Epithelial cell of proximal tubule (primary cell): Measurements from ENCODE around the gene TRIM62. TPM values are rescaled to one million over a fixed set of nuclear protein-coding genes. Genes with fewer than 3 reads are reported as not detected.
A peak's percentile ranks its signal among the peaks of the same experiment; 100 is the strongest.

ENCODE experiments used
- DNase-seq: peaks from one replicate; pipeline ENCODE4 v3.0.0-alpha.2; 2011; ENCODE audit warnings: low read depth
- H3K4me3 ChIP-seq: 2 replicates; pipeline ENCODE4 v1.5.1; 2011; ENCODE audit warnings: low read depth, mild to moderate bottlenecking, low read length
- total RNA-seq: library from RNA; depleted of rRNA; stranded (reverse); fragments of >200 nt; gene quantifications from 2 replicates; pipeline ENCODE4 v1.2.3, GENCODE V29; 2015
- TF ChIP-seq, protein P1 (sequence below): conservative IDR thresholded peaks from 2 replicates; pipeline ENCODE4 v1.5.1; 2012; ENCODE audit warnings: low read depth, mild to moderate bottlenecking, low read length

TRIM62 gene
- total RNA-seq, 1 donor from 2014 or later, result 1.4 TPM

DNA sequence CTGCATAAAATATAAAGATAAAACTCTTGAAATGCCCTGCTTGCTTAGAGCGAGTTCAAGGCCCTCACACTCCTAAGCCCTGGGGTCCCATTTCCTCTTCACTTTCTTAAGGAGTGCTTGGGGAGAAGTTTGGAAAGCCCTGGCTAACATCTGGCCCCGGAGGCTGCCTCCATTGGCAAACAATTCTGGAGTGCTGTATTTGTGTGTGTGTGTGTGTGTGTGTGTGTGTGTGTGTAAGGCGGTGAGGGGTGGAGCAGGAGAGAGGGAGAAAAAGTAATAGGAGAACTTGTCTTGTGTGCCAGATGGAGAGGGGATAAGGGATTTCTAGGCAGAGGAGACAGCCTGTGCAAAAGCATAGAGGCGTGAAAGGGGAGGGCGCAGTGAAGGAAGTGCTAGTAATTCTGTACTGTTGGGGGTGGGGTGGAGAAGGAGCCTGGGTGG lies 578 bp upstream of the TRIM62 start:
- H3K4me3 ChIP-seq, result peak overlapping the region; percentile 69
- no peak for DNase-seq

DNA sequence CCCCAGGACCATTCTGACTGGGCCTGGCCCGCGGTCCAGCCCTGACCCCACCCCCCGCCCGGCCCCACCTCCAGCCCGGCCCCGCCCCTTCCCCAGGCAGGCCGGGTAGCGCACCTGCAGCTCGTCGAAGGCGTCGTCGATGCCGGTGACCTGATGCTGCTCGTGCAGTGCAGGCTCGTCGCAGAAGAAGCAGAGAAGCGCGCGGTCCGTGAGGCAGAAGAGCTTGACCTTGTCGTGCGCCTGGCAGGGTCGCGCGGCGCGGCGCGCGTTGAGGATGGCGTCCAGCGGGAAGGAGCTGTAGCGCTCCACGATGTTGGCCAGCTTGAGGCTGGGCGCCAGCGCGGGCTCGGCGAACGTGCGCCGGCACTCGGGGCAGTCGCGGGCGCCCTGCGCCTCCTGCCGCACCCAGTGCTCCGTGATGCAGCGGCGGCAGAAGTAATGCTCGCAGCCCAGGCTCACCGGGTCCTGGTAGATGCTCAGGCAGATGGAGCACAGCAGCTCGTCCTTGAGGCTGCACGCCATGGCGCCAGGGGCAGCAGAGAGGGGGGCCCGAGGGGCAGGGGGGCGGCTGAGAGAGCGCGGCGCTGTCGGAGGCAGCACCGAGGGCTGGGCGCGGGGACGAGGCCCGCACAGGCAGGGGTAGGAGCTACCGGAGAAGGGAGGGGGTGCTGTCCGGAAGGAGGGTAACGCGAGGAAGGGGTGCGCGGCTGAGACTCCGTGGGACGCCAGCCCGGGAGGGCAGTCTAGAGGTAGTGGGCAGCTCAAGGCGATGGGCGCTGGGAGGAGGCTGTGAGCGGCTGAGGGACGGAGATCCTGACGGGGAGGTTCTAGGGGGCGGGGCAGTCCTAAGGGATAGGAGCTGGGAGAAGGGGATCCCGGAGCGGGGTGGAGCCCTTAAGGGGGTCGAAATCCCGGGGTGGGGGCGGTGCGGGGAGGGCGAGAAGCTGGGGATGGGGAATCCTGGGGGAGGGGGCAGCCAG lies 642 bp downstream of the TRIM62 start:
- TF ChIP-seq, protein P1, sequence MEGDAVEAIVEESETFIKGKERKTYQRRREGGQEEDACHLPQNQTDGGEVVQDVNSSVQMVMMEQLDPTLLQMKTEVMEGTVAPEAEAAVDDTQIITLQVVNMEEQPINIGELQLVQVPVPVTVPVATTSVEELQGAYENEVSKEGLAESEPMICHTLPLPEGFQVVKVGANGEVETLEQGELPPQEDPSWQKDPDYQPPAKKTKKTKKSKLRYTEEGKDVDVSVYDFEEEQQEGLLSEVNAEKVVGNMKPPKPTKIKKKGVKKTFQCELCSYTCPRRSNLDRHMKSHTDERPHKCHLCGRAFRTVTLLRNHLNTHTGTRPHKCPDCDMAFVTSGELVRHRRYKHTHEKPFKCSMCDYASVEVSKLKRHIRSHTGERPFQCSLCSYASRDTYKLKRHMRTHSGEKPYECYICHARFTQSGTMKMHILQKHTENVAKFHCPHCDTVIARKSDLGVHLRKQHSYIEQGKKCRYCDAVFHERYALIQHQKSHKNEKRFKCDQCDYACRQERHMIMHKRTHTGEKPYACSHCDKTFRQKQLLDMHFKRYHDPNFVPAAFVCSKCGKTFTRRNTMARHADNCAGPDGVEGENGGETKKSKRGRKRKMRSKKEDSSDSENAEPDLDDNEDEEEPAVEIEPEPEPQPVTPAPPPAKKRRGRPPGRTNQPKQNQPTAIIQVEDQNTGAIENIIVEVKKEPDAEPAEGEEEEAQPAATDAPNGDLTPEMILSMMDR, result no peak
- peak overlapping the region; percentile 69 for H3K4me3 ChIP-seq
- DNase-seq, result no peak

More for the DNA sequence above, 578 bp upstream of the TRIM62 start:
- TF ChIP-seq, protein P1, result no peak

DNA sequence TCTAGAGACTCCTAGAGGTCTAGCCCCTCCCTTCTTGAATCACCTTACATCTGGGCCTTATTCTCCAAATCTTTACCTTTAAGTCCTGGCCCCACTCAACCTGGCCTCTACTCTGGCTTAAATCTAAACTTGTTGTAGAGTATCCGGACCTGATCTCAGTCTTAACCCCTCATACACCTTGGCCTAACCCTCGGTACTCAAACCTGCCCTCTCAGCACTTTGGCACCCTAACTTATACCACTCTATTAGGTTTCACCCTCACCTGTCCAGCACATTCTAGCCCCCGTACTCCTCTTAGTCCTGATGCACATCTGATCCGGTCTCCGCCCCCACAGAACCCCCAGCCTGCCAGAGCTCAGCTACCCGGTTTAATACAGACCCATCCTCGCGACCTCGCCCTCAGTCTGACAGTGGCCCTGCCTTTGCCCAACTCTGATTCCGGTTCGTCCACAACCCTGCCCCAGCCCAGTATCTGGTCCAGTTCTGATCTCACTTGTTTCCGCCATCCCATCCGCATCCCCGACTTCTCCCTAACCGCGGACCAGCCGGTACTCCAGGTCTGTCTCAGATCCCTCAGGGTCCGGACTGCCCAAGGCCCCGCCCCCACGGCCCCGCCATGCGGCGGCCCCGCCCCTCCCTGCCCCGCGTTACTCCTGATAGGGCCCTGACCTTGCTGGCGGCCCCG lies 1.5 kb downstream of the TRIM62 start:
- TF ChIP-seq, protein P1, result no peak
- no peak for DNase-seq
- H3K4me3 ChIP-seq, result peak overlapping the region; percentile 48

DNA sequence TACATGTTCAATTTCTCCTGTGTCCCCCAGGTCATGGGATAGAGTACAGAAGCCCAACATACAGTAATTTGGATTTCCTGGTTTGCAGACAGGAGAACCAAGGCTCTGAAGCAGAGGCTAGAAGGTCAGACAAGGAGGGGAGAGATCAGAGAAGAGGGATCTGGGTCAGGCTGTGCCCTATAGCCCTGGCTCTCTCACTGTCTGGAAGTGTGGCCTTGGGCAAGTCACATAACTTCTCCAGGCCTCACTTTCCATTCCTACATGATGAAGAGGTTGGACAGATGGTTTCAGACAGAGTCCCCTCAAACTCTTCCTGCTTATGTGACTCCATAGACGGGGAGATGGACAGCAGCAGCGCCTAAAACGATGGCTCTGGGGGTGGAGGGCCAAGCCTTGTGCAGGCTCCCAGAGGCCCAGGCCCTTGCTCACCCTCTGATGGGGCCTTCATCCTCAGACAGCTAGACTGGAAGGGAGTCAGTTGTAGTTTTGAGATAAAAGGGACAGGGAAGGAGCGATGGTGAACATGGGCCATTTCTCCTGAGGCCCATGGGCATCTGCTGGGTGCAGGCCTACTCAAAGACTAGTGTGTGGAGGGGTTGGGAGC lies 2.9 kb downstream of the TRIM62 start:
- no peak for DNase-seq
- TF ChIP-seq, protein P1, result no peak
- H3K4me3 ChIP-seq, result no peak overlapping the region

DNA sequence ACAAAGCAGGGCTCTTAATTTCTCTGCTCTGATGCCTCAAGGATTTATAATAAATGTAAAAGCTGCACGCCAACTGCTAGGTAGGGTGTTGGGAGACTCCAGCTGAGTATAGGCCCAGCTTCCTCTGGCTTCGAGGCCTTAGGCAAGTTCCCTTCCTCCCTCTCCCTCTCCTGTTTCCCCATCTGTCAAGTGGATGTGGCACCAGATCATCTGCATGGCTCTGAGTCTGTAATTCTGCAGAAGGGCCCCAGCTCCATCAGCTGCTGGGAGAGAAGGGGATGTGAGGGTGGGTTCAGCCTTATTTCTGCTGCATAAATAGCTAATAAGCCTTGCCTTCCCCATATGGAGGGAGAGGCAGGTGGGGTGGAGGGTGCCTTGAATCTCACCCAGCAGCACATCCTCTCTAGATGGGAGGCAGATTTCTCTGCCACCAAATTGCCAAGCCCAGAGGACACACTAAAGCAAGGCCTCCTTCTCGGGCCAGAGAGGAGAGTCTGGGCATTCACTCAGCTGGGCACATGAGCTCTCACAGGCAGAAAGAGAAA lies 3.8 kb downstream of the TRIM62 start:
- H3K4me3 ChIP-seq, result no peak overlapping the region
- TF ChIP-seq, protein P1, result no peak
- DNase-seq, result no peak

DNA sequence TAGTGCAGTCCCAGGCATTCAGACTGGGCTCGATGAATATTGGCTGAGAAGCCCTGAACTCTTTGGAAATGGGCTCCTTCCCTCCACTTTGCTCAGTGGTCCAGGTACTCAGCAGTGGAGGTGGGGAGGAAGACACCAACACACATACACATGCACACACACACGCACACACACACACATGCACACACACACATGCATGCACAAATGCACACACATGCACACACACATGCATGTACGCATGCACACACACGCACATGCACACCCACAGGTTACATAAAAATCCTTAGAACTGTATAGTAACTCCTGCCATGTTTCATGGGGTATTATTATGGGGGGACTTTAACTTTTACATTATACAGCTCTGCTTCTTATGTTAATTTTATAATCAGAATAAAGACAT lies 5.0 kb downstream of the TRIM62 start:
- DNase-seq, result no peak
- TF ChIP-seq, protein P1, result no peak
- no peak overlapping the region for H3K4me3 ChIP-seq
